GM06990 (cell line): ENCODE data around the gene GCA.

Experiments
- DNase-seq: peaks from one replicate; pipeline ENCODE4 v3.0.0-alpha.2; 2011; ENCODE audit not compliant: insufficient read length; ENCODE audit errors: extremely low read depth
- H3K27me3 ChIP-seq: replicated peaks from 2 replicates; pipeline ENCODE4 v1.6.0; 2011; ENCODE audit warnings: low read length; ENCODE audit not compliant: control insufficient read depth, insufficient read depth
- H3K36me3 ChIP-seq: 2 replicates; pipeline ENCODE4 v1.5.1; 2011; ENCODE audit warnings: low read length; ENCODE audit not compliant: control insufficient read depth, insufficient read depth
- H3K4me3 ChIP-seq: replicated peaks from 2 replicates; pipeline ENCODE4 v1.5.1; 2011; ENCODE audit warnings: low read depth, mild to moderate bottlenecking, control low read depth, low read length
- CTCF ChIP-seq: IDR thresholded peaks from 2 replicates; pipeline ENCODE4 v1.5.1; 2011; ENCODE audit warnings: low read length, control low read depth, mild to moderate bottlenecking, inconsistent platforms; ENCODE audit not compliant: insufficient read depth, poor library complexity, severe bottlenecking

The GCA gene

GRCh38 chr2:162343492-162343823 lies 474 bp upstream of the GCA start:
- TF ChIP-seq CTCF = no peak
- Histone ChIP-seq H3K4me3 (peak overlapping the region; percentile 86), H3K27me3 (no peaks in the 10 kb centered on the region), H3K36me3 (no peaks in the 10 kb centered on the region)
- no peak for DNase-seq

- Histone ChIP-seq H3K4me3 (peak overlapping the region; percentile 86), H3K36me3 (no peaks in the 10 kb centered on the region), H3K27me3 (no peaks in the 10 kb centered on the region)
- no peak for DNase-seq
- TF ChIP-seq CTCF = no peak
Measured at GRCh38 chr2:162344617-162344950, 652 bp downstream of the GCA start.

GRCh38 chr2:162365392-162365791 lies 21.5 kb downstream of the GCA start:
- Histone ChIP-seq H3K4me3 (no peak overlapping the region), H3K36me3 (no peaks in the 10 kb centered on the region), H3K27me3 (no peaks in the 10 kb centered on the region)
- TF ChIP-seq CTCF = no peak
- no peak for DNase-seq

GRCh38 chr2:162368494-162368893 lies 24.6 kb downstream of the GCA start:
- H3K4me3 ChIP-seq = no peak overlapping the region

DNA sequence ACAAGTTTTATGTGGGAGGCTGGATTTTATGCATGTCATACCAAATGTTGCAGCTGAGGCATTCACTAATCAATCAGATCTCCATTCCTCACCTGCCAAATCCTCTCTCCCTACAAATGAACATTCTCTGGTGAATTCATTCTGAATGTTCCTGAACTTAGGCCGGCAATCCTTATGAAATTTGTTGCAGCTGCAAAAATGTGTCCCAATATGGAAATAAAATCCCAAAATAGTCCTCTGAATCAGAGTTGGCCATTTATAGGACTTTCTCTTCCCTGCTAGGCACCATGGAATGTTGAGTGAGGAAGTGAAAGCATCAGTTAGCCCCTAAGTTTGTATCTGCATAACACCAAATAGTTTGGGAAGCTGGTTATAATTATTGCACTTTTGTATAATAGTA lies 25.6 kb downstream of the GCA start:
- no peak for DNase-seq
- TF ChIP-seq CTCF = no peak
- Histone ChIP-seq H3K4me3 (no peak overlapping the region), H3K27me3 (no peaks in the 10 kb centered on the region), H3K36me3 (no peaks in the 10 kb centered on the region)

More at GRCh38 chr2:162368494-162368893, 24.6 kb downstream of the GCA start:
- no peak for DNase-seq
- Histone ChIP-seq H3K36me3 (no peaks in the 10 kb centered on the region), H3K27me3 (no peaks in the 10 kb centered on the region)
- TF ChIP-seq CTCF = no peak

GRCh38 chr2:162370931-162371330 lies 27.0 kb downstream of the GCA start:
- no peaks in the 10 kb centered on the region for H3K36me3 ChIP-seq
- no peak overlapping the region for H3K4me3 ChIP-seq
- no peaks in the 10 kb centered on the region for H3K27me3 ChIP-seq
- no peak for TF ChIP-seq CTCF
- DNase-seq = no peak
